ENCODE results near the gene ECSCR. TPM values are rescaled to one million over a fixed set of nuclear protein-coding genes. Genes with fewer than 3 reads are reported as not detected.

ECSCR gene
- total and polyA plus RNA-seq, 10 of the 15 experiments (the other 5 are each of a cell fraction or from before 2014, with no cell fraction given) = 0.15 to 0.83 (median 0.23) TPM; not detected in 3

DNA sequence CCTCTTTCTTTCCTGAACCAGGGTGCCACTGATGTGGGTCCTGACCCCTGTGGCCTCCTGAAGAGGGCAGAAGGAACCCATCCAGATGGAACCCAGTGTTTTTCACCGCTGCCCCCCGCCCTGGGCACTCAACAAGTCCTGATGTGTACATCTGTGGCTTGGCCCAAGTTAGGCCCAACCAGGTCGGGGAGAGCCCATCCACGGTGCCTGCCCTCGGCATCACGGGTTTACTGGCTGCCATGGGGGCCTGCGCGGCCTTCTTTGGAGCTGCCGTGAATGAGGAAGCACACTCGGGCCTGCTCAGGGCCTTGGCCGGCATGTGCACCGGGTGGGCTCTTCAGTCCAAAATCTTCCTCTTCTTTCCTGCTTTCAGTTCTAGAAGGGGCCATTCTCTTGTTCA, 5.8 kb downstream of the ECSCR start:
- Histone ChIP-seq H4K20me1 (ENCODE audit: control insufficient read depth, insufficient read depth) (no peaks in the 10 kb centered on the region), H3K9me3 (replicated peaks; ENCODE audit: control insufficient read depth, insufficient read depth, low read length) (no peaks in the 10 kb centered on the region), H3K79me2 (ENCODE audit: control insufficient read depth, insufficient read depth, low read length) (no peaks in the 10 kb centered on the region), H3K9ac (ENCODE audit: control insufficient read depth, insufficient read depth, low read length) (no peak overlapping the region), H3K36me3 (ENCODE audit: control insufficient read depth in 2 of 2, insufficient read depth in 2 of 2, low read length in 1 of 2) (no peaks in the 10 kb centered on the region), H3K27me3 (replicated peaks in 1 of 2; ENCODE audit: control insufficient read depth in 2 of 2, insufficient read depth in 2 of 2, low read length in 1 of 2) (no peaks in the 10 kb centered on the region), H2AFZ (ENCODE audit: control insufficient read depth, low read depth, low read length) (no peak overlapping the region), H3K4me3 (no peak overlapping the region), H3K4me2 (ENCODE audit: control insufficient read depth, insufficient read depth) (no peak overlapping the region), H3K27ac (ENCODE audit: control insufficient read depth, insufficient read depth) (no peak overlapping the region), H3K4me1 (ENCODE audit: control insufficient read depth, insufficient read depth, low read length) (peaks cover 53% of the 10 kb centered on the region)
- ATAC-seq (no peak), DNase-seq (ENCODE audit: low read depth, low spot score) (no peak), FAIRE-seq (no peak)
- WGBS (ENCODE audit: insufficient coverage, insufficient replicate concordance, low lambda C conversion rate, missing lambda C conversion rate) = 89% methylated on average over 12 of the region's 12 CpGs
- BruUV-seq (replicated peaks) = no TSS peak
- ChIA-PET POLR2A (interaction anchor here (0.7 to 3.6 kb wide), 4 partner anchors 9 to 33 kb away, joined by 3 to 22 read pairs (median 6); partner anchors contain the start of gene DNAJC18), RAD21 (ENCODE audit: unreplicated experiment) (interaction anchor here (0.9 to 1.1 kb wide), 5 partner anchors 10 to 57 kb away, joined by 4 to 6 read pairs (median 5); no protein-coding TSS in a partner anchor), SMC1A (ENCODE audit: uncharacterized antibody, unreplicated experiment) (interaction anchor here (0.9 to 2.3 kb wide), 8 partner anchors 9 to 67 kb away, joined by 3 to 12 read pairs (median 4); partner anchors contain the start of gene DNAJC18), CTCF (interaction anchor here (1.0 to 2.4 kb wide), 5 partner anchors 9 to 55 kb away, joined by 4 to 14 read pairs (median 6); no protein-coding TSS in a partner anchor)
- TF ChIP-seq SP1 (IDR thresholded peaks at IDR 0.05; ENCODE audit: low read depth, low read length) = no peak
- TF ChIP-seq, protein P1, sequence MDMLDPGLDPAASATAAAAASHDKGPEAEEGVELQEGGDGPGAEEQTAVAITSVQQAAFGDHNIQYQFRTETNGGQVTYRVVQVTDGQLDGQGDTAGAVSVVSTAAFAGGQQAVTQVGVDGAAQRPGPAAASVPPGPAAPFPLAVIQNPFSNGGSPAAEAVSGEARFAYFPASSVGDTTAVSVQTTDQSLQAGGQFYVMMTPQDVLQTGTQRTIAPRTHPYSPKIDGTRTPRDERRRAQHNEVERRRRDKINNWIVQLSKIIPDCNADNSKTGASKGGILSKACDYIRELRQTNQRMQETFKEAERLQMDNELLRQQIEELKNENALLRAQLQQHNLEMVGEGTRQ (IDR thresholded peaks at IDR 0.05; ENCODE audit: borderline replicate concordance, low read depth, low read length) = no peak
- TF ChIP-seq NFIC (IDR thresholded peaks at IDR 0.05; ENCODE audit: low read depth, low read length) = no peak
- no peak for TF ChIP-seq NBN (IDR thresholded peaks at IDR 0.05)
- no peak for TF ChIP-seq ZNF384 (IDR thresholded peaks at IDR 0.05; ENCODE audit: borderline replicate concordance, low read depth, low read length)
- in situ Hi-C loops (cut with MboI) = no loop called here
- intact Hi-C loops (cut with micrococcal nuclease; ENCODE audit: unreplicated experiment) = loop anchor here (2.0 to 5.0 kb wide), 2 partner anchors 56 to 206 kb away; no protein-coding TSS in a partner anchor

Data from GM12878 (cell line).